GM12801 (cell line): ENCODE data around the gene TPO.

Experiments
- CTCF ChIP-seq: IDR thresholded peaks from one replicate; pipeline ENCODE4 v1.5.1; 2011; ENCODE audit warnings: control low read depth; ENCODE audit not compliant: insufficient read length; ENCODE audit errors: extremely low read depth

TPO gene

GRCh38 chr2:1499033-1499795 is 86.0 kb downstream of the TPO start:
- no peak for TF ChIP-seq CTCF

GRCh38 chr2:1501038-1501851 is 88.0 kb downstream of the TPO start:
- no peak for TF ChIP-seq CTCF

- TF ChIP-seq CTCF = no peak
Measured at GRCh38 chr2:1501991-1502390, 88.7 kb downstream of the TPO start.

GRCh38 chr2:1502891-1503304 is 89.6 kb downstream of the TPO start:
- TF ChIP-seq CTCF = no peak

GRCh38 chr2:1503471-1504310 is 90.4 kb downstream of the TPO start:
- TF ChIP-seq CTCF = no peak

GRCh38 chr2:1504311-1504750 is 91.1 kb downstream of the TPO start:
- TF ChIP-seq CTCF = no peak

GRCh38 chr2:1505031-1505441 is 91.8 kb downstream of the TPO start:
- no peak for TF ChIP-seq CTCF
